GM21367 (cell line): Measurements from ENCODE around the gene AUTS2.
A peak's percentile ranks its signal among the peaks of the same experiment; 100 is the strongest.

Experiments
- ATAC-seq: cut with Tn5 transposase; IDR thresholded peaks from one replicate; pipeline ENCODE4 v1.9.1; 2021; ENCODE audit not compliant: unreplicated experiment

Gene AUTS2

DNA sequence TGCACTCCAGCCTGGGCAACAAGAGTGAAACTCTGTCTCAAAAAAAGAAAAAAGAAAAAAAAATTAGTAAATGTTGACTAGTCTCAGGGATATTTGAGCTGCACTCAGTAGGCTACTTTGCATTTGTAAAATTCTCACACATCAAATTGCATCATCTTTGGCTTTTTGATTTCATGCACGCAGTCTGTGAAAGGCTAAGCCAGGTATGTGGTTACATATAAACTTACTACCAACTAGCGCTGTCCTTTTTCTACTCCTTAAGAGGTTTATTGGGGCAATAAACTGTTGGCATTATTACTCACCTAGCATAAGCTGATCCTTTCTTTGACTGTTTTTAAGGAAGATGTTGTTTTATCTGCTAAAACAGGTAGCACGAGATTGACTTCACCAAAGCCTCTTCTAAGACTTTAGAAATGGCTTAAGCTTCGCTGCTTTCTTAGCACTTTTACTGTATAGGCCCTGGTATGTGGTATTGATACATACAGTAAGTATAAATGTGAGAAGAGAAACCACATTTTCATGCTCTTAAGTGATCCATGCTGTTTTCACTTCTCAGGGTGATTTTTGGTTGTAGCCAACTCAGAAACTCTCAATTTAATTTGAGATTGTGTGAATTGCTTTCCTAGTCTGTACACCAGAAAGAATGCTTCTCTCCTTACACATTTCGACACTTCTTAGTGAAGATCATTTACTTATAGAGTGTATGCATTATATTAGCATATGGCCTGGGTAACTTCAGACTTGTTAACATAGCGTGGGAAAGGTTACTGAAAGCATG is 323.9 kb downstream of the AUTS2 start:
- ATAC-seq = peak; percentile 79

GRCh38 chr7:69927461-69927860 is 329.2 kb downstream of the AUTS2 start:
- no peak for ATAC-seq

DNA sequence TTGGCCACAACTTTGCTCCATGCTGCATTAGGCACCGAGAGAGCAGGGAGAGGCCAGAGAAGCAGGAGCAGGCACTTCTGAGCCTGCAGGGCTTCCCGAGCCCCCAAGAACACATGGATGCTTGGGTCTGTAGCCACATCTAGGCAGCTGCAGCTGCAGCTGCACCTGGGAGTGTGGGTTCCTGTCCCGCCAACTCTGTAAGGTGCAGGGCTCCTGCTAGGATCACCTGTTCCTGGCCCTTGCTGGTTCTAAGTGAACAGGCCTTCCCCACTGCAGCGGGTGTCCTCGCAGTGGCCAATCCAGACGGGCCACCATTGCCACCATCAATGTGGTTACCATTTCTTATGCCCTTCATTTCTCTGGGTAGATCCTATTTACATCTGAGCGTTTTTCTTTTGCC is 330.3 kb downstream of the AUTS2 start:
- ATAC-seq = no peak

- ATAC-seq = no peak
Measured at GRCh38 chr7:69929622-69930021, 331.3 kb downstream of the AUTS2 start.

DNA sequence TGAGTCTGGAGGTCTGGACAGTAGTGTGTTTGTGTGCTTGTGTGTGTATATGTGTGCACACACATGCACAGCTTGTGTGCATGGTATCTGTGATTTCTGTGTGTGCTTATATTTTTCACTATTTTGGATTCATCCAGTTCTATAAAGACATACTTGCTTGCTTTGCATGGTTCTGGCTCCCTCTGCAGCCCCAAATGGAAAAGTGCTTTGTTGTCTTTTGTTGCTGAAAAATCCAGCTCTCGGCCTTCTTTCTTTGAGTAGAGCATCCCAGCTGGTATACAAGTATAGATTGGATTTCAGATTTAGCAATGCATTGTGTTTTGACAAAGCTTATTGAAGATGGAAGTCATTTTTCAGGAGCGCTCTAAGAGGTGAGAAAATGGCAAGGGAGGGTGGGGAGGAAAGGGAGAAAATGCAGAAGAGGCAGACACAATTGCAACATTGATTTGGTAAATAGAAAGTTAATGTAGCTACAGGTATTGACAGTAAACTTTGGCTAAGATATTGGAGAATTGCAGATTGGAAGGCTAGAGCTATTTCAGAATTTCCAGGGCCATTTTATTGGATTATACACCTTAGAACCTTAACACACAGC is 333.9 kb downstream of the AUTS2 start:
- no peak for ATAC-seq

GRCh38 chr7:69934144-69934903 is 336.0 kb downstream of the AUTS2 start:
- ATAC-seq = no peak

GRCh38 chr7:69935107-69935506 is 336.8 kb downstream of the AUTS2 start:
- no peak for ATAC-seq

DNA sequence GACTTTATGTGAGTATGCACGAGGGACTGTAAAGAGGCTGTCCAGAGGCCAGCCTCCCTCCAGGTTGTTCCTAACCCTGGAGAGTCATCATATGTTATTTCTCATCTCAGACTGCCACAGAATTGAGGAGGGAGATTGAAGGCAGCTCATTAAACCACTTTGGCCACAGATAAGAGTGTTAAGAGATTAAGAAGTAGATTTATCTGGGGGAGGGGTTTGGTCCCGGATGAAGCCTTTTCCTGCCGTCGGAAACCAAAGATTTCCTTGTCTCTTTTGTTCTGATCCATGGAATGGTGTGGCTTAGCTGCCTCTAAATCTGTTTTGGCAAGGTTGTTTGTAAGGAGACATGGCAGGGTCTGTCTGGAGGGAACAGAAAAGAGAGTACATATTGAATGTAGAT is 338.8 kb downstream of the AUTS2 start:
- ATAC-seq = no peak

- no peak for ATAC-seq
Measured at GRCh38 chr7:69939317-69939716, 341.0 kb downstream of the AUTS2 start.

DNA sequence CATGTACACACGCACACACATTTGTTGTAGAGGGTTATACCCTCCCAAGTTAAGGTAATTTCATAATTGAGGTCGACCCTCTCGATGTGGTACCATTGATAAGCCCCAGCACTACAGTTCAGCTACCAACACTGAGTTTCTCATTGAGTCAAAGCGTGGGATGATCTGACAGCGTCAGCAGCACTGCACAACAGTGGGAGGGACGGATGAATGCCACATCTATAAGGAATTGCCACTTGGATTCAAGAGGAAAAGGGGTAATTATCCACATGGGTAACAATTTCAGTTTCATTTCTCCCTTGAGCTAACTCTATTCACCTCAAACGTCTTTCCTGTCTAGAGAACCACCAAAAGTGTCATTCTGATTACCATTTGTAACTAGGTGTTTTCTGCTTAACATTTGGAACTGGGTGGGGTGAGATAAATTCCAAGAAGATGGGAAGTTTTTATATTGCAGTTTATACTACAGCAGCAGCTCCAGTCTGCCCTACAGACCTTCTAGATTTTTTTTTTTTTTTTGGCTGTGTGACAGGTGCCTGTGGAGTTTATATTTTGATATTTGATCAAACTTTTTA is 342.9 kb downstream of the AUTS2 start:
- no peak for ATAC-seq

GRCh38 chr7:69942573-69942972 is 344.3 kb downstream of the AUTS2 start:
- no peak for ATAC-seq

GRCh38 chr7:69946901-69947300 is 348.6 kb downstream of the AUTS2 start:
- ATAC-seq = no peak

DNA sequence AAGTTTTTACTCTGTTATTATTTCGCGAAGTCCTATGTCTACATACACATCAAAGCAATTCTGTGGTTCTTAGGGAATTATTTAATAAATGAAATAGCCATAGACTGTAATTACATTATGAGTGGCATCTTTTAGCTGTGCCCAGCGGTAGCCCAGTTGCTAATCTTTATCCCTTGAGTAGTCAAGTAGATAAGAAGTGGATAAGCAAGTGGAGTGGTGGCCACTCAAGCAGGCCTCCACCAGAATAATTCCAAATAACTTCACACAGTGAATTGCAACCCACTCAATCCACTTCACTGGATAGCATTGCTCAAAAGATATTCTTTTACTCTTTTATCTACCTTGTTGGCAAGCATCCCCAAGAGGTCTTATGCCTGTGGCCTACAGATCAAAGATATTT is 349.7 kb downstream of the AUTS2 start:
- no peak for ATAC-seq

DNA sequence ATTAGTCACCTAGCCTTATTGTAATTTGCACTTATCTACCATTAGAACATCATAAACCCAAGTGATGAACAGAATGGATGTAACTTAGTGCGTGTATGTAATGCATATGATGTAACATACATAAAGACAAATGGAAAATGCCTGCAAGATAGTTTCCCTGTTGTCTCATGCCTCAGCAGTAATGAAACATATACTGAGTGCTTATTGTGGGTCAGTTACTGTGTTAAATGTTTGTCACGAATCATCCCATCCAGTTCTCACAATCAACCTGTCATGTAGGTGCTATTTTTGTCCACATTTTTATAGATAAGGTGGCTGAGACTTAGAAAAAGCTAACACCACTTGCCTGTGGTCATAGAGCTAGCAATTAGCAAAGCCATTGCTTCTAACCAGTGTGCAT is 350.8 kb downstream of the AUTS2 start:
- ATAC-seq = no peak

DNA sequence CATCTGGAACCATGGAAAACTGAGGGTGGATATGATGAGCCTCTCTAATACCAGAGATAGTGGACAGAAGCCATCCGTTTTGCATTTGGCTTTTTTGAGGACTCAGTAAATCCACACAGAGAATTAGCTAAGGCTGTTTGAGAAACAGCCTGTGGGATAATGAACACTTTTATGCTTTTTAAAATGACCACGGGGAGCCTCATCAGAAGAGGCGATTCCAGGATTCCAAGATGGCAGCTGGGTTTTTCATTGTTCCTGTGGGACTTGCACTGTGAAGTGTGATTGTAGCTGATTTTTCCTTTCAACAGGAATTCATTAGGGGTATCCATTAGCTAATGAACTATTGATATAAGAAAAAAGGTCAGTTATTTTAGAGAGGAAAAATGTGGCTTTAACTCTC is 353.2 kb downstream of the AUTS2 start:
- ATAC-seq = no peak

- ATAC-seq = no peak
Measured at GRCh38 chr7:69953136-69954067, 355.1 kb downstream of the AUTS2 start.

DNA sequence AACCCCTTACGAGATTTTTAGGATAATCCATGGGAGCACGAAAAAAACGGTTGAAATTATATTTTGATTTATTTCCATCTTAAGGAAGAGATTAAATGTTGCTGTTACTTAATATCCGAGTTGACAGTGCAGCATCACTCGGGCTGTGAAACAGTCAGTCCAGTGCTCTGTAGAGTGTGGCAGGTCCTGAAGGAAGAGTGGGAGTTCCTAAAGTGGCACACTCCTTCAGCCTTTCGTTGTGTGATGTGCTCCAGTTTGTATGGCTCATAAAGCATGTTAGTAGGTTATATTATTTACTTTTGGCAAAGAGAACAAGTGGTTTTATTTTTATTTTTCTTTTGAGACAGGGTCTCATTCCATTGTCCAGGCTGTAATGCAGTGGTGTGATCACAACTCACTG is 358.3 kb downstream of the AUTS2 start:
- ATAC-seq = no peak

DNA sequence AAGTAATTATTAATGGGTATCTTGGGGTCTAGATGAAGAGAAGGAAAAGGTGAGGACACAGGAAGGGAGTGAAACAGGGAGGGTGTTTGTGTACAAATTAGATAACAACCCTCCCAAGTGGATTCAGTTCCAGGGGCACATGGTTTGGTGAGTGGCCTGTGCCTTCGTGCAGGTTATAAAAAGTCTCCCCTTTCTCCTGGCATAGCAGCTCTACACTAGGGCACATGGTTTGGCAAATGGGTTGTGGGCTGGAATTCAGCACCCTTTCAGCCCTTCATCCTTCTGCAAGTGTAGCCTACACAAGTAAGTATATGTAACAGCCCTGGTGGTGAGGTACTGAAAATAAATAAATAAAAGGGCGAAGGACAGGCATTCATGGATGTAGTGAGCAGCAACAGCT is 359.4 kb downstream of the AUTS2 start:
- no peak for ATAC-seq

GRCh38 chr7:69959789-69960499 is 361.7 kb downstream of the AUTS2 start:
- ATAC-seq = no peak

GRCh38 chr7:69961436-69961835 is 363.2 kb downstream of the AUTS2 start:
- no peak for ATAC-seq
